GM23248 (cell line): ENCODE data around the gene SEMA5B. TPM values are rescaled to one million over a fixed set of nuclear protein-coding genes. Genes with fewer than 3 reads are reported as not detected.

Source experiments
- DNase-seq: peaks from one replicate; pipeline ENCODE4 v3.0.0-alpha.2; 2015
- H2AFZ ChIP-seq: fragments of 200-600 bp; sonication (generic); 2 replicates; pipeline ENCODE4 v1.6.1; 2016; ENCODE audit warnings: antibody characterized with exemption
- H3F3A ChIP-seq: fragments of 200-600 bp; sonication (generic); 2 replicates; pipeline ENCODE4 v1.6.1; 2016; ENCODE audit warnings: mild to moderate bottlenecking, antibody characterized with exemption, mixed run types; ENCODE audit not compliant: insufficient read depth
- H3K27ac ChIP-seq: fragments of 200-600 bp; sonication (generic); 2 replicates; pipeline ENCODE4 v1.5.1; 2016; ENCODE audit warnings: mild to moderate bottlenecking
- H3K27me3 ChIP-seq: fragments of 200-600 bp; sonication (generic); replicated peaks from 2 replicates; pipeline ENCODE4 v1.6.1; 2016; ENCODE audit warnings: mild to moderate bottlenecking; ENCODE audit not compliant: insufficient read depth
- H3K36me3 ChIP-seq: fragments of 200-600 bp; sonication (generic); 2 replicates; pipeline ENCODE4 v1.6.1; 2016; ENCODE audit warnings: low read depth, mild to moderate bottlenecking
- H3K4me1 ChIP-seq: fragments of 200-600 bp; sonication (generic); 2 replicates; pipeline ENCODE4 v1.6.1; 2016; ENCODE audit warnings: mild to moderate bottlenecking; ENCODE audit not compliant: insufficient read depth
- H3K4me2 ChIP-seq: fragments of 200-600 bp; sonication (generic); one replicate; pipeline ENCODE4 v1.6.1; 2016; ENCODE audit warnings: mild to moderate bottlenecking; ENCODE audit not compliant: unreplicated experiment
- H3K4me3 ChIP-seq: fragments of 200-600 bp; sonication (generic); 2 replicates; pipeline ENCODE4 v1.5.1; 2016; ENCODE audit warnings: mild to moderate bottlenecking
- H3K79me2 ChIP-seq: fragments of 200-600 bp; sonication (generic); 2 replicates; pipeline ENCODE4 v1.6.1; 2016; ENCODE audit warnings: mild to moderate bottlenecking; ENCODE audit not compliant: insufficient read depth
- H3K9ac ChIP-seq: fragments of 200-600 bp; sonication (generic); 2 replicates; pipeline ENCODE4 v1.6.1; 2016; ENCODE audit warnings: mild to moderate bottlenecking
- H3K9me2 ChIP-seq: fragments of 200-600 bp; sonication (generic); 2 replicates; pipeline ENCODE4 v1.6.1; 2016; ENCODE audit warnings: mixed run types, mild to moderate bottlenecking, moderate library complexity; ENCODE audit not compliant: insufficient read depth
- H3K9me3 ChIP-seq: fragments of 200-600 bp; sonication (generic); one replicate; pipeline ENCODE4 v1.6.1; 2017; ENCODE audit warnings: low read depth
- H4K20me1 ChIP-seq: fragments of 200-600 bp; sonication (generic); 2 replicates; pipeline ENCODE4 v1.6.0; 2016; ENCODE audit not compliant: insufficient read depth
- EZH2 ChIP-seq: fragments of 200-600 bp; sonication (generic); IDR thresholded peaks from 2 replicates; pipeline ENCODE4 v1.6.1; 2018; ENCODE audit warnings: antibody characterized with exemption, mild to moderate bottlenecking; ENCODE audit not compliant: insufficient read depth, poor library complexity, severe bottlenecking
- EZH2phosphoT487 ChIP-seq: fragments of 200-600 bp; sonication (generic); IDR thresholded peaks from 2 replicates; pipeline ENCODE4 v1.6.1; 2018; ENCODE audit warnings: antibody characterized with exemption, moderate library complexity, mild to moderate bottlenecking, low read depth; ENCODE audit not compliant: insufficient read depth
- WGBS, 2 experiments: methylation state at CpG; one replicate each; pipeline ENCODE4 v1.1.6; 2015 to 2017; ENCODE audit warnings: low lambda C conversion rate in 2 of 2, low coverage in 1 of 2; ENCODE audit errors: missing lambda C conversion rate in 2 of 2; 5-methylcytosine and 5-hydroxymethylcytosine counted together
- in situ Hi-C: fragments of 300-500 bp; cut with MboI; formaldehyde crosslinking; loops from 2 replicates; pipeline ENCODE4 v1.15.0; 2020
- polyA plus RNA-seq: library from polyadenylated mRNA; unstranded; fragments of >200 nt; fragmentation: Nextera tagmentation; extraction: Ambion mirVana; gene quantifications from 2 replicates; pipeline ENCODE4 v1.2.1, GENCODE V29; 2016
- total RNA-seq: library from RNA; depleted of rRNA; stranded (reverse); fragments of >200 nt; shearing (Covaris generic); gene quantifications from 2 replicates; pipeline ENCODE4 v1.2.3, GENCODE V29; 2014

SEMA5B gene
- total and polyA plus RNA-seq, 2 experiments from 2014 or later = not detected

GRCh38 chr3:122938783-122939425 lies 88.7 kb downstream of the SEMA5B start:
- Histone ChIP-seq H3K36me3 (no peaks in the 10 kb centered on the region), H3K9me3 (no peaks in the 10 kb centered on the region), H3K27me3 (peaks cover 25% of the 10 kb centered on the region), H3F3A (no peaks in the 10 kb centered on the region), H3K9me2 (no peaks in the 10 kb centered on the region), H3K4me2 (no peak overlapping the region), H2AFZ (no peak overlapping the region), H3K9ac (no peak overlapping the region), H4K20me1 (no peaks in the 10 kb centered on the region), H3K4me3 (no peak overlapping the region), H3K79me2 (no peaks in the 10 kb centered on the region), H3K27ac (no peak overlapping the region), H3K4me1 (no peaks in the 10 kb centered on the region)
- in situ Hi-C loops = no loop called here
- no peak for DNase-seq
- no peak for TF ChIP-seq EZH2phosphoT487
- no peak for TF ChIP-seq EZH2
- WGBS, 2 experiments = 69 to 73% methylated on average over 9 of the region's 9 CpGs

DNA sequence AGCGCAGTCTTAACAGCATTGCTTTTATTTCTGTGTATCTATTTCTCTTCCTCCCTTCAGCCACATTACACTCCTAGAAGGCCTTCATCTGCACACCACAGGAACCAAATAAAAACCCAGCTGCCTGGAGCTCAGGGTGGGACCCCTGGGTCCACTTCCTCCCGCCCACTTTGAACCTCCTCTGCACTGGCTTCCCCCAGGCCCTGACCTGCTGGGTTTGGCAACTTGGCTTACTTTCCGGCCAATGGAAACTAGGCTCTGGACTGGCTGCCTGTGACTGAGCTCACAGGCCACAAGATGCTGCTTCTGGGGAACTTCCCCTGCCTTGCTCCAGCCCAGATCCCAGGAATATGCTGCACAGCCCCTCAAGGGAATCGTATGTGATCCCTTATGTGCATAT lies 89.8 kb downstream of the SEMA5B start:
- Histone ChIP-seq H3K27ac (no peak overlapping the region), H2AFZ (no peak overlapping the region), H3K9me3 (no peaks in the 10 kb centered on the region), H3K9ac (no peak overlapping the region), H3K4me3 (no peak overlapping the region), H3K9me2 (peaks cover 3% of the 10 kb centered on the region; the same call in 1 of the 2 replicates), H3K4me1 (no peaks in the 10 kb centered on the region), H3K79me2 (no peaks in the 10 kb centered on the region), H3K27me3 (peaks cover 35% of the 10 kb centered on the region), H3F3A (no peaks in the 10 kb centered on the region), H3K36me3 (no peaks in the 10 kb centered on the region), H4K20me1 (no peaks in the 10 kb centered on the region), H3K4me2 (no peak overlapping the region)
- in situ Hi-C loops = no loop called here
- WGBS, 2 experiments = 71 to 77% methylated on average over 4 of the region's 4 CpGs
- TF ChIP-seq EZH2phosphoT487 (no peak), EZH2 (no peak)
- DNase-seq = no peak

GRCh38 chr3:122936986-122937385 lies 90.6 kb downstream of the SEMA5B start:
- Histone ChIP-seq H3K27ac (no peak overlapping the region), H3K4me3 (no peak overlapping the region), H3K27me3 (peaks cover 37% of the 10 kb centered on the region), H3K4me1 (no peaks in the 10 kb centered on the region), H4K20me1 (no peaks in the 10 kb centered on the region), H3K79me2 (no peaks in the 10 kb centered on the region), H3K4me2 (no peak overlapping the region), H3K9ac (no peak overlapping the region), H3F3A (no peaks in the 10 kb centered on the region), H2AFZ (no peak overlapping the region), H3K9me2 (peaks cover 3% of the 10 kb centered on the region; the same call in 1 of the 2 replicates), H3K36me3 (no peaks in the 10 kb centered on the region), H3K9me3 (no peaks in the 10 kb centered on the region)
- TF ChIP-seq EZH2 (no peak), EZH2phosphoT487 (no peak)
- in situ Hi-C loops = no loop called here
- no peak for DNase-seq
- WGBS, 2 experiments = 70 to 75% methylated on average over 5 of the region's 5 CpGs

GRCh38 chr3:122936335-122936734 lies 91.2 kb downstream of the SEMA5B start:
- no peak overlapping the region for H2AFZ ChIP-seq
- H3K27me3 ChIP-seq = peaks cover 37% of the 10 kb centered on the region
- H3K27ac ChIP-seq = no peak overlapping the region
- peaks cover 3% of the 10 kb centered on the region; the same call in 1 of the 2 replicates for H3K9me2 ChIP-seq
- TF ChIP-seq EZH2phosphoT487 (no peak), EZH2 (no peak)
- in situ Hi-C loops = no loop called here
- H3F3A ChIP-seq = no peaks in the 10 kb centered on the region
- no peaks in the 10 kb centered on the region for H3K4me1 ChIP-seq
- no peak overlapping the region for H3K4me2 ChIP-seq
- no peaks in the 10 kb centered on the region for H3K79me2 ChIP-seq
- DNase-seq = no peak
- WGBS, 2 experiments = 8 to 10% methylated on average over 9 of the region's 9 CpGs
- H4K20me1 ChIP-seq = no peaks in the 10 kb centered on the region
- no peaks in the 10 kb centered on the region for H3K36me3 ChIP-seq
- H3K9me3 ChIP-seq = no peaks in the 10 kb centered on the region
- H3K4me3 ChIP-seq = no peak overlapping the region
- H3K9ac ChIP-seq = no peak overlapping the region

DNA sequence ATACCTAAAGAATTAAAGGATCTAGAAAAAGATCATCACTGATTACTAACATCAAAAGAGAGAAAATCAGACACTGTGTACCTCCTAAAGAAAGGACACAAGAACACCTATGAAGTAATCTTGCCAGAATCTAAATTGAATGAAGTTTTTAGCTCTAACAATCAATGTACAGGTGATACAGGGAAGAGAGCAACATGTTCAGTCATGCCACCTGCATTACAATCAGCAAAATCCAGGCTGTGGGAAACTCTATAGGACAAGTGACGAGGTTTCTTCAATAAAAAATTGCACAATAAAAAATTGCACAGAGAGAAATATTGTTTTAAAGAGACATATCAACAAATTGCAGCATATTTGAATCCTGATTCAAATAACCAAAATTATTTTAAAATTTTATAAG lies 93.3 kb downstream of the SEMA5B start:
- Histone ChIP-seq H3K9me3 (no peaks in the 10 kb centered on the region), H3K4me2 (no peak overlapping the region), H3K9me2 (peaks cover 3% of the 10 kb centered on the region; the same call in 1 of the 2 replicates), H3K4me1 (no peaks in the 10 kb centered on the region), H3F3A (no peaks in the 10 kb centered on the region), H3K27ac (no peak overlapping the region), H3K79me2 (no peaks in the 10 kb centered on the region), H3K36me3 (no peaks in the 10 kb centered on the region), H3K9ac (no peak overlapping the region), H2AFZ (no peak overlapping the region), H4K20me1 (no peaks in the 10 kb centered on the region), H3K4me3 (no peak overlapping the region), H3K27me3 (peaks cover 56% of the 10 kb centered on the region)
- in situ Hi-C loops = no loop called here
- 33 to 36% methylated on average over 1 of the region's 1 CpG for WGBS, 2 experiments
- TF ChIP-seq EZH2 (no peak), EZH2phosphoT487 (no peak)
- DNase-seq = no peak
